GM23338 (cell line): ENCODE measurements around the gene KMT2C. TPM values are rescaled to one million over a fixed set of nuclear protein-coding genes. Genes with fewer than 3 reads are reported as not detected.

Experiments
- ATAC-seq: fragments of 200-7000 bp; cut with Tn5 transposase; 3 replicates; pipeline ENCODE4 v1.9.1; 2020
- DNase-seq: peaks from one replicate; pipeline ENCODE4 v3.0.0-alpha.2; 2015; ENCODE audit warnings: low spot score
- H2AFZ ChIP-seq: fragments of 200-600 bp; sonication (generic); 2 replicates; pipeline ENCODE4 v1.8.0; 2016; ENCODE audit warnings: antibody characterized with exemption, mild to moderate bottlenecking, moderate library complexity
- H3F3A ChIP-seq: fragments of 200-600 bp; sonication (generic); replicated peaks from 2 replicates; pipeline ENCODE4 v1.8.0; 2017; ENCODE audit warnings: antibody characterized with exemption, mixed run types, low read depth
- H3K27ac ChIP-seq: fragments of 200-600 bp; sonication (generic); 2 replicates; pipeline ENCODE4 v1.6.1; 2016; ENCODE audit warnings: low read depth
- H3K27me3 ChIP-seq: fragments of 200-600 bp; sonication (generic); 2 replicates; pipeline ENCODE4 v1.8.0; 2016; ENCODE audit warnings: mild to moderate bottlenecking, mixed run types, moderate library complexity; ENCODE audit not compliant: insufficient read depth
- H3K36me3 ChIP-seq: fragments of 200-600 bp; sonication (generic); 2 replicates; pipeline ENCODE4 v1.8.0; 2016; ENCODE audit warnings: mild to moderate bottlenecking; ENCODE audit not compliant: insufficient read depth
- H3K4me1 ChIP-seq: fragments of 200-600 bp; sonication (generic); 2 replicates; pipeline ENCODE4 v1.8.0; 2016; ENCODE audit warnings: mild to moderate bottlenecking, moderate library complexity; ENCODE audit not compliant: insufficient read depth
- H3K4me2 ChIP-seq: fragments of 200-600 bp; sonication (generic); 2 replicates; pipeline ENCODE4 v1.7.1; 2017; ENCODE audit warnings: mixed run types
- H3K4me3 ChIP-seq: fragments of 200-600 bp; sonication (generic); 2 replicates; pipeline ENCODE4 v1.6.1; 2016; ENCODE audit warnings: mixed run types
- H3K79me2 ChIP-seq: fragments of 200-600 bp; sonication (generic); replicated peaks from 2 replicates; pipeline ENCODE4 v1.8.0; 2017; ENCODE audit warnings: mild to moderate bottlenecking; ENCODE audit not compliant: insufficient read depth
- H3K9me2 ChIP-seq: fragments of 200-600 bp; sonication (generic); 2 replicates; pipeline ENCODE4 v1.8.0; 2017; ENCODE audit not compliant: insufficient read depth
- H4K20me1 ChIP-seq: fragments of 200-600 bp; sonication (generic); replicated peaks from 2 replicates; pipeline ENCODE4 v1.8.0; 2017; ENCODE audit warnings: mild to moderate bottlenecking; ENCODE audit not compliant: insufficient read depth
- H3K27ac Mint-ChIP-seq: 2 replicates; pipeline ENCODE4 v1.8.0; 2020; ENCODE audit warnings: inconsistent platforms, mild to moderate bottlenecking, moderate library complexity, mixed read lengths
- H3K27me3 Mint-ChIP-seq: 3 replicates; pipeline ENCODE4 v1.8.0; 2022; ENCODE audit warnings: low read depth, mild to moderate bottlenecking, moderate library complexity, mixed read lengths, inconsistent platforms; ENCODE audit not compliant: insufficient read depth, poor library complexity
- H3K36me3 Mint-ChIP-seq: 3 replicates; pipeline ENCODE4 v1.8.0; 2021; ENCODE audit warnings: low read depth, mild to moderate bottlenecking, inconsistent platforms, moderate library complexity, mixed read lengths
- H3K4me1 Mint-ChIP-seq: 3 replicates; pipeline ENCODE4 v1.8.0; 2020; ENCODE audit warnings: mild to moderate bottlenecking, inconsistent platforms, mixed read lengths
- H3K4me3 Mint-ChIP-seq: 3 replicates; pipeline ENCODE4 v1.8.0; 2021; ENCODE audit warnings: moderate library complexity, mild to moderate bottlenecking, inconsistent platforms, mixed read lengths
- H3K9me3 Mint-ChIP-seq: 3 replicates; pipeline ENCODE4 v1.8.0; 2020; ENCODE audit warnings: moderate library complexity, mild to moderate bottlenecking, inconsistent platforms, mixed read lengths
- CREB1 ChIP-seq: fragments of 250-450 bp; sonication (Bioruptor Pico); IDR thresholded peaks from 2 replicates; pipeline ENCODE4 v1.5.0; 2020; ENCODE audit warnings: low read depth, mild to moderate bottlenecking, moderate library complexity
- EZH2 ChIP-seq: fragments of 200-600 bp; sonication (generic); IDR thresholded peaks from one replicate; pipeline ENCODE4 v1.8.0; 2017; ENCODE audit warnings: antibody characterized with exemption, mild to moderate bottlenecking, low read depth; ENCODE audit not compliant: unreplicated experiment
- EZH2phosphoT487 ChIP-seq: fragments of 200-600 bp; sonication (generic); IDR thresholded peaks from one replicate; pipeline ENCODE4 v1.8.1; 2018; ENCODE audit warnings: antibody characterized with exemption; ENCODE audit not compliant: unreplicated experiment
- JUNB ChIP-seq: IDR thresholded peaks from one replicate; pipeline ENCODE4 v1.6.1; 2016; ENCODE audit warnings: antibody characterized with exemption; ENCODE audit not compliant: unreplicated experiment
- NANOG ChIP-seq: IDR thresholded peaks from 2 replicates; pipeline ENCODE4 v1.6.1; 2016; ENCODE audit warnings: antibody characterized with exemption, borderline replicate concordance
- POLR2AphosphoS5 ChIP-seq: IDR thresholded peaks from 2 replicates; pipeline ENCODE4 v1.6.1; 2016; ENCODE audit warnings: antibody characterized with exemption, low read depth
- STAT1 ChIP-seq: IDR thresholded peaks from one replicate; pipeline ENCODE4 v1.6.1; 2016; ENCODE audit warnings: antibody characterized with exemption; ENCODE audit not compliant: unreplicated experiment
- ZNF114 ChIP-seq: fragments of 250-450 bp; sonication (Bioruptor Pico); IDR thresholded peaks from 2 replicates; pipeline ENCODE4 v1.5.0; 2020; ENCODE audit warnings: mild to moderate bottlenecking, moderate library complexity
- ZNF331 ChIP-seq: fragments of 250-450 bp; sonication (Bioruptor Pico); IDR thresholded peaks from 2 replicates; pipeline ENCODE4 v1.5.0; 2020; ENCODE audit warnings: low read depth, mild to moderate bottlenecking, moderate library complexity
- polyA plus RNA-seq: library from polyadenylated mRNA; unstranded; fragments of >200 nt; fragmentation: Nextera tagmentation; extraction: Ambion mirVana; gene quantifications from 2 replicates; pipeline ENCODE4 v1.2.1, GENCODE V29; 2016
- total RNA-seq: library from RNA; depleted of rRNA; stranded (reverse); fragments of >200 nt; shearing (Covaris generic); gene quantifications from 2 replicates; pipeline ENCODE4 v1.2.3, GENCODE V29; 2014
- TF ChIP-seq, protein P1 (sequence below): IDR thresholded peaks from one replicate; pipeline ENCODE4 v1.6.1; 2018; ENCODE audit warnings: antibody characterized with exemption; ENCODE audit not compliant: unreplicated experiment
- TF ChIP-seq, protein P2 (sequence below): IDR thresholded peaks from 2 replicates; pipeline ENCODE4 v1.6.1; 2016; ENCODE audit warnings: antibody characterized with exemption
- TF ChIP-seq, protein P3 (sequence below), 2 experiments: fragments of 200-600 bp in 1 of 2; sonication (generic) in 1 of 2; conservative IDR thresholded peaks; 2 replicates each; pipeline versions ENCODE4 v1.5.1 to v1.6.1; 2016 to 2017; ENCODE audit warnings: antibody characterized with exemption in 2 of 2, low read depth in 2 of 2, mild to moderate bottlenecking in 2 of 2, moderate library complexity in 1 of 2
- TF ChIP-seq, protein P4 (sequence below): fragments of 250-450 bp; sonication (Bioruptor Pico); IDR thresholded peaks from 2 replicates; pipeline ENCODE4 v1.5.0; 2020; ENCODE audit warnings: mild to moderate bottlenecking, moderate library complexity

The KMT2C gene
- total and polyA plus RNA-seq, 2 experiments from 2014 or later = 11.4 to 39.0 TPM

DNA sequence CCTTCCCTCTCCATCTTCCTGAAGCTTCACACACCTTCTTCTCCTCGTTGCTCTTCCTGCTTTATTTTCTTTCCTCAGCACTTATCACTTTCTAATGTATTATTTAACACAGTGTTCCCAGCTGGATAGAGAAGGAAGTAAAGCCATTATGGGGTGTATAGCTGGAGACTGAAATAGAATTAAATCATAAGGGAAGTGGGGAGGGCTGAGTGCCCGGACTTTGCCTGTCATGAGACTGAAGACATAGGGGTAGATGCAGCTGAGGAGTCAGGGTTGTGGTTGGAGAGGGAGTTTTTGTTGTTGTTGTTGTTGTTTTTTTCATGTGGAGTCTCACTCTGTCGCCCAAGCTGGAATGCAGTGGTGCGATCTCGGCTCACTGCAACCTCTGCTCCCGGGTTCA is 345.1 kb downstream of the KMT2C start:
- no peaks in the 10 kb centered on the region for H4K20me1 ChIP-seq
- DNase-seq = no peak
- H3K9me3 Mint-ChIP-seq = peaks cover 25% of the 10 kb centered on the region
- H3K27me3 Mint-ChIP-seq = peaks cover 6% of the 10 kb centered on the region
- no peak overlapping the region for H3K4me2 ChIP-seq
- H3F3A ChIP-seq = no peaks in the 10 kb centered on the region
- peaks cover 8% of the 10 kb centered on the region for H3K36me3 ChIP-seq
- H3K4me1 Mint-ChIP-seq = no peaks in the 10 kb centered on the region; the same call in 2 of the 3 replicates
- 0 out of 2 replicates have a peak, but pooled peaks cover 6% of the 10 kb centered on the region for H3K79me2 ChIP-seq
- no peak overlapping the region for H3K4me3 Mint-ChIP-seq
- no peak for ATAC-seq
- peaks cover 25% of the 10 kb centered on the region for H3K36me3 Mint-ChIP-seq
- H3K27ac ChIP-seq = no peak overlapping the region
- TF ChIP-seq, protein P1, sequence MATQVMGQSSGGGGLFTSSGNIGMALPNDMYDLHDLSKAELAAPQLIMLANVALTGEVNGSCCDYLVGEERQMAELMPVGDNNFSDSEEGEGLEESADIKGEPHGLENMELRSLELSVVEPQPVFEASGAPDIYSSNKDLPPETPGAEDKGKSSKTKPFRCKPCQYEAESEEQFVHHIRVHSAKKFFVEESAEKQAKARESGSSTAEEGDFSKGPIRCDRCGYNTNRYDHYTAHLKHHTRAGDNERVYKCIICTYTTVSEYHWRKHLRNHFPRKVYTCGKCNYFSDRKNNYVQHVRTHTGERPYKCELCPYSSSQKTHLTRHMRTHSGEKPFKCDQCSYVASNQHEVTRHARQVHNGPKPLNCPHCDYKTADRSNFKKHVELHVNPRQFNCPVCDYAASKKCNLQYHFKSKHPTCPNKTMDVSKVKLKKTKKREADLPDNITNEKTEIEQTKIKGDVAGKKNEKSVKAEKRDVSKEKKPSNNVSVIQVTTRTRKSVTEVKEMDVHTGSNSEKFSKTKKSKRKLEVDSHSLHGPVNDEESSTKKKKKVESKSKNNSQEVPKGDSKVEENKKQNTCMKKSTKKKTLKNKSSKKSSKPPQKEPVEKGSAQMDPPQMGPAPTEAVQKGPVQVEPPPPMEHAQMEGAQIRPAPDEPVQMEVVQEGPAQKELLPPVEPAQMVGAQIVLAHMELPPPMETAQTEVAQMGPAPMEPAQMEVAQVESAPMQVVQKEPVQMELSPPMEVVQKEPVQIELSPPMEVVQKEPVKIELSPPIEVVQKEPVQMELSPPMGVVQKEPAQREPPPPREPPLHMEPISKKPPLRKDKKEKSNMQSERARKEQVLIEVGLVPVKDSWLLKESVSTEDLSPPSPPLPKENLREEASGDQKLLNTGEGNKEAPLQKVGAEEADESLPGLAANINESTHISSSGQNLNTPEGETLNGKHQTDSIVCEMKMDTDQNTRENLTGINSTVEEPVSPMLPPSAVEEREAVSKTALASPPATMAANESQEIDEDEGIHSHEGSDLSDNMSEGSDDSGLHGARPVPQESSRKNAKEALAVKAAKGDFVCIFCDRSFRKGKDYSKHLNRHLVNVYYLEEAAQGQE = no peak
- TF ChIP-seq POLR2AphosphoS5 (no peak), NANOG (no peak), ZNF331 (CRISPR knock-in tag) (no peak), JUNB (no peak), ZNF114 (CRISPR knock-in tag) (no peak), CREB1 (CRISPR knock-in tag) (no peak), EZH2phosphoT487 (no peak), STAT1 (no peak), EZH2 (no peak)
- TF ChIP-seq, protein P2, sequence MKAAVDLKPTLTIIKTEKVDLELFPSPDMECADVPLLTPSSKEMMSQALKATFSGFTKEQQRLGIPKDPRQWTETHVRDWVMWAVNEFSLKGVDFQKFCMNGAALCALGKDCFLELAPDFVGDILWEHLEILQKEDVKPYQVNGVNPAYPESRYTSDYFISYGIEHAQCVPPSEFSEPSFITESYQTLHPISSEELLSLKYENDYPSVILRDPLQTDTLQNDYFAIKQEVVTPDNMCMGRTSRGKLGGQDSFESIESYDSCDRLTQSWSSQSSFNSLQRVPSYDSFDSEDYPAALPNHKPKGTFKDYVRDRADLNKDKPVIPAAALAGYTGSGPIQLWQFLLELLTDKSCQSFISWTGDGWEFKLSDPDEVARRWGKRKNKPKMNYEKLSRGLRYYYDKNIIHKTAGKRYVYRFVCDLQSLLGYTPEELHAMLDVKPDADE = no peak
- TF ChIP-seq, protein P3, sequence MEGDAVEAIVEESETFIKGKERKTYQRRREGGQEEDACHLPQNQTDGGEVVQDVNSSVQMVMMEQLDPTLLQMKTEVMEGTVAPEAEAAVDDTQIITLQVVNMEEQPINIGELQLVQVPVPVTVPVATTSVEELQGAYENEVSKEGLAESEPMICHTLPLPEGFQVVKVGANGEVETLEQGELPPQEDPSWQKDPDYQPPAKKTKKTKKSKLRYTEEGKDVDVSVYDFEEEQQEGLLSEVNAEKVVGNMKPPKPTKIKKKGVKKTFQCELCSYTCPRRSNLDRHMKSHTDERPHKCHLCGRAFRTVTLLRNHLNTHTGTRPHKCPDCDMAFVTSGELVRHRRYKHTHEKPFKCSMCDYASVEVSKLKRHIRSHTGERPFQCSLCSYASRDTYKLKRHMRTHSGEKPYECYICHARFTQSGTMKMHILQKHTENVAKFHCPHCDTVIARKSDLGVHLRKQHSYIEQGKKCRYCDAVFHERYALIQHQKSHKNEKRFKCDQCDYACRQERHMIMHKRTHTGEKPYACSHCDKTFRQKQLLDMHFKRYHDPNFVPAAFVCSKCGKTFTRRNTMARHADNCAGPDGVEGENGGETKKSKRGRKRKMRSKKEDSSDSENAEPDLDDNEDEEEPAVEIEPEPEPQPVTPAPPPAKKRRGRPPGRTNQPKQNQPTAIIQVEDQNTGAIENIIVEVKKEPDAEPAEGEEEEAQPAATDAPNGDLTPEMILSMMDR (conservative IDR thresholded peaks at IDR 0.05; ENCODE audit: low read depth in 2 of 2) = no peak
- TF ChIP-seq, protein P4, sequence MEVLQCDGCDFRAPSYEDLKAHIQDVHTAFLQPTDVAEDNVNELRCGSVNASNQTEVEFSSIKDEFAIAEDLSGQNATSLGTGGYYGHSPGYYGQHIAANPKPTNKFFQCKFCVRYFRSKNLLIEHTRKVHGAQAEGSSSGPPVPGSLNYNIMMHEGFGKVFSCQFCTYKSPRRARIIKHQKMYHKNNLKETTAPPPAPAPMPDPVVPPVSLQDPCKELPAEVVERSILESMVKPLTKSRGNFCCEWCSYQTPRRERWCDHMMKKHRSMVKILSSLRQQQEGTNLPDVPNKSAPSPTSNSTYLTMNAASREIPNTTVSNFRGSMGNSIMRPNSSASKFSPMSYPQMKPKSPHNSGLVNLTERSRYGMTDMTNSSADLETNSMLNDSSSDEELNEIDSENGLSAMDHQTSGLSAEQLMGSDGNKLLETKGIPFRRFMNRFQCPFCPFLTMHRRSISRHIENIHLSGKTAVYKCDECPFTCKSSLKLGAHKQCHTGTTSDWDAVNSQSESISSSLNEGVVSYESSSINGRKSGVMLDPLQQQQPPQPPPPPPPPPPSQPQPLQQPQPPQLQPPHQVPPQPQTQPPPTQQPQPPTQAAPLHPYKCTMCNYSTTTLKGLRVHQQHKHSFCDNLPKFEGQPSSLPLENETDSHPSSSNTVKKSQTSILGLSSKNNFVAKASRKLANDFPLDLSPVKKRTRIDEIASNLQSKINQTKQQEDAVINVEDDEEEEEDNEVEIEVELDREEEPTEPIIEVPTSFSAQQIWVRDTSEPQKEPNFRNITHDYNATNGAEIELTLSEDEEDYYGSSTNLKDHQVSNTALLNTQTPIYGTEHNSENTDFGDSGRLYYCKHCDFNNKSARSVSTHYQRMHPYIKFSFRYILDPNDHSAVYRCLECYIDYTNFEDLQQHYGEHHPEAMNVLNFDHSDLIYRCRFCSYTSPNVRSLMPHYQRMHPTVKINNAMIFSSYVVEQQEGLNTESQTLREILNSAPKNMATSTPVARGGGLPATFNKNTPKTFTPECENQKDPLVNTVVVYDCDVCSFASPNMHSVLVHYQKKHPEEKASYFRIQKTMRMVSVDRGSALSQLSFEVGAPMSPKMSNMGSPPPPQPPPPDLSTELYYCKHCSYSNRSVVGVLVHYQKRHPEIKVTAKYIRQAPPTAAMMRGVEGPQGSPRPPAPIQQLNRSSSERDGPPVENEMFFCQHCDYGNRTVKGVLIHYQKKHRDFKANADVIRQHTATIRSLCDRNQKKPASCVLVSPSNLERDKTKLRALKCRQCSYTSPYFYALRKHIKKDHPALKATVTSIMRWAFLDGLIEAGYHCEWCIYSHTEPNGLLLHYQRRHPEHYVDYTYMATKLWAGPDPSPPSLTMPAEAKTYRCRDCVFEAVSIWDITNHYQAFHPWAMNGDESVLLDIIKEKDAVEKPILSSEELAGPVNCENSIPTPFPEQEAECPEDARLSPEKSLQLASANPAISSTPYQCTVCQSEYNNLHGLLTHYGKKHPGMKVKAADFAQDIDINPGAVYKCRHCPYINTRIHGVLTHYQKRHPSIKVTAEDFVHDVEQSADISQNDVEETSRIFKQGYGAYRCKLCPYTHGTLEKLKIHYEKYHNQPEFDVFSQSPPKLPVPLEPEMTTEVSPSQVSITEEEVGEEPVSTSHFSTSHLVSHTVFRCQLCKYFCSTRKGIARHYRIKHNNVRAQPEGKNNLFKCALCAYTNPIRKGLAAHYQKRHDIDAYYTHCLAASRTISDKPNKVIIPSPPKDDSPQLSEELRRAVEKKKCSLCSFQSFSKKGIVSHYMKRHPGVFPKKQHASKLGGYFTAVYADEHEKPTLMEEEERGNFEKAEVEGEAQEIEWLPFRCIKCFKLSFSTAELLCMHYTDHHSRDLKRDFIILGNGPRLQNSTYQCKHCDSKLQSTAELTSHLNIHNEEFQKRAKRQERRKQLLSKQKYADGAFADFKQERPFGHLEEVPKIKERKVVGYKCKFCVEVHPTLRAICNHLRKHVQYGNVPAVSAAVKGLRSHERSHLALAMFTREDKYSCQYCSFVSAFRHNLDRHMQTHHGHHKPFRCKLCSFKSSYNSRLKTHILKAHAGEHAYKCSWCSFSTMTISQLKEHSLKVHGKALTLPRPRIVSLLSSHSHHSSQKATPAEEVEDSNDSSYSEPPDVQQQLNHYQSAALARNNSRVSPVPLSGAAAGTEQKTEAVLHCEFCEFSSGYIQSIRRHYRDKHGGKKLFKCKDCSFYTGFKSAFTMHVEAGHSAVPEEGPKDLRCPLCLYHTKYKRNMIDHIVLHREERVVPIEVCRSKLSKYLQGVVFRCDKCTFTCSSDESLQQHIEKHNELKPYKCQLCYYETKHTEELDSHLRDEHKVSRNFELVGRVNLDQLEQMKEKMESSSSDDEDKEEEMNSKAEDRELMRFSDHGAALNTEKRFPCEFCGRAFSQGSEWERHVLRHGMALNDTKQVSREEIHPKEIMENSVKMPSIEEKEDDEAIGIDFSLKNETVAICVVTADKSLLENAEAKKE (CRISPR knock-in tag) = no peak
- no peaks in the 10 kb centered on the region for H3K4me1 ChIP-seq
- H3K4me3 ChIP-seq = no peak overlapping the region
- H3K27me3 ChIP-seq = no peaks in the 10 kb centered on the region
- no peak overlapping the region for H2AFZ ChIP-seq
- H3K27ac Mint-ChIP-seq = no peak overlapping the region
- no peaks in the 10 kb centered on the region for H3K9me2 ChIP-seq
